ENCODE results near the gene C16orf54.
"Not testable (repeated sequence)": the region's sequence is repeated elsewhere in the genome, so short reads cannot be mapped to it uniquely, and the experiment has no call there.

C16orf54 gene

GRCh38 chr16:29708917-29709600 lies 36.7 kb downstream of the C16orf54 start:
- DNase-seq (ENCODE audit: low read depth, low spot score) = peak; percentile 99

- DNase-seq (ENCODE audit: low read depth, low spot score) = not testable (repeated sequence)
Observed at GRCh38 chr16:29707160-29707559, 38.6 kb downstream of the C16orf54 start.

GRCh38 chr16:29705030-29705429 lies 40.8 kb downstream of the C16orf54 start:
- DNase-seq (ENCODE audit: low read depth, low spot score) = no peak

GRCh38 chr16:29702269-29702668 lies 43.5 kb downstream of the C16orf54 start:
- no peak for DNase-seq (ENCODE audit: low read depth, low spot score)

- DNase-seq (ENCODE audit: low read depth, low spot score) = no peak
Observed at GRCh38 chr16:29701214-29701555, 44.6 kb downstream of the C16orf54 start.

GRCh38 chr16:29700253-29700987 lies 45.4 kb downstream of the C16orf54 start:
- no peak for DNase-seq (ENCODE audit: low read depth, low spot score)

- DNase-seq (ENCODE audit: low read depth, low spot score) = no peak
Observed at GRCh38 chr16:29699324-29700219, 46.2 kb downstream of the C16orf54 start.

- DNase-seq (ENCODE audit: low read depth, low spot score) = no peak
Observed at GRCh38 chr16:29698484-29699323, 47.1 kb downstream of the C16orf54 start.

- DNase-seq (ENCODE audit: low read depth, low spot score) = no peak
Observed at GRCh38 chr16:29698042-29698441, 47.7 kb downstream of the C16orf54 start.

GRCh38 chr16:29697391-29697790 lies 48.4 kb downstream of the C16orf54 start:
- DNase-seq (ENCODE audit: low read depth, low spot score) = no peak

GRCh38 chr16:29696881-29697331 lies 48.9 kb downstream of the C16orf54 start:
- no peak for DNase-seq (ENCODE audit: low read depth, low spot score)

GRCh38 chr16:29695675-29696074 lies 50.1 kb downstream of the C16orf54 start:
- not testable (repeated sequence) for DNase-seq (ENCODE audit: low read depth, low spot score)

- DNase-seq (ENCODE audit: low read depth, low spot score) = no peak
Observed at GRCh38 chr16:29694384-29695195, 51.2 kb downstream of the C16orf54 start.

GRCh38 chr16:29692606-29693005 lies 53.2 kb downstream of the C16orf54 start:
- DNase-seq (ENCODE audit: low read depth, low spot score) = not testable (repeated sequence)
